GM18858 (cell line): ENCODE data around the gene PUS7L.
"Not testable (repeated sequence)": the region's sequence is repeated elsewhere in the genome, so short reads cannot be mapped to it uniquely, and the experiment has no call there.

Source experiments
- ATAC-seq: cut with Tn5 transposase; IDR thresholded peaks from one replicate; pipeline ENCODE4 v1.9.1; 2021; ENCODE audit not compliant: unreplicated experiment

PUS7L gene

GRCh38 chr12:43750814-43751213 is 7.8 kb downstream of the PUS7L start:
- ATAC-seq = no peak

- ATAC-seq = no peak
Observed at GRCh38 chr12:43749016-43749415, 9.6 kb downstream of the PUS7L start.

GRCh38 chr12:43744826-43745225 is 13.8 kb downstream of the PUS7L start:
- no peak for ATAC-seq

GRCh38 chr12:43742106-43742505 is 16.5 kb downstream of the PUS7L start:
- no peak for ATAC-seq

- ATAC-seq = peak; percentile 68
Observed at GRCh38 chr12:43740511-43741100, 18.0 kb downstream of the PUS7L start.

GRCh38 chr12:43737646-43738045 is 20.9 kb downstream of the PUS7L start:
- no peak for ATAC-seq

- ATAC-seq = no peak
Observed at GRCh38 chr12:43736927-43737440, 21.6 kb downstream of the PUS7L start.

- no peak for ATAC-seq
Observed at GRCh38 chr12:43733687-43734086, 24.9 kb downstream of the PUS7L start.

GRCh38 chr12:43730283-43730682 is 28.3 kb downstream of the PUS7L start:
- ATAC-seq = no peak

- no peak for ATAC-seq
Observed at GRCh38 chr12:43728698-43729097, 29.9 kb downstream of the PUS7L start.

GRCh38 chr12:43728117-43728516 is 30.5 kb downstream of the PUS7L start:
- ATAC-seq = no peak

- no peak for ATAC-seq
Observed at GRCh38 chr12:43723134-43723533, 35.5 kb downstream of the PUS7L start.

- ATAC-seq = no peak
Observed at GRCh38 chr12:43722621-43723020, 36.0 kb downstream of the PUS7L start.

- no peak for ATAC-seq
Observed at GRCh38 chr12:43711348-43711747, 47.2 kb downstream of the PUS7L start.

- ATAC-seq = not testable (repeated sequence)
Observed at GRCh38 chr12:43703772-43704171, 54.8 kb downstream of the PUS7L start.

GRCh38 chr12:43701194-43701593 is 57.4 kb downstream of the PUS7L start:
- ATAC-seq = not testable (repeated sequence)

- ATAC-seq = no peak
Observed at GRCh38 chr12:43696154-43696553, 62.4 kb downstream of the PUS7L start.

GRCh38 chr12:43694879-43695278 is 63.7 kb downstream of the PUS7L start:
- no peak for ATAC-seq

GRCh38 chr12:43692064-43692463 is 66.5 kb downstream of the PUS7L start:
- ATAC-seq = no peak

GRCh38 chr12:43685491-43685890 is 73.1 kb downstream of the PUS7L start:
- not testable (repeated sequence) for ATAC-seq

- peak; percentile 94 for ATAC-seq
Observed at GRCh38 chr12:43676183-43676813, 82.3 kb downstream of the PUS7L start.

GRCh38 chr12:43675048-43675904 is 83.3 kb downstream of the PUS7L start:
- ATAC-seq = no peak
